BJ (cell line): ENCODE data around the gene GPER1. TPM values are rescaled to one million over a fixed set of nuclear protein-coding genes. Genes with fewer than 3 reads are reported as not detected.

Experiments used
- CTCF ChIA-PET: fragments of 350-600 bp; formaldehyde crosslinking; extraction: SDS; loops from one replicate; lab custom pipeline; 2021; ENCODE audit warnings: antibody characterized with exemption, inconsistent platforms; lab: Yijun Ruan, JAX
- POLR2A ChIA-PET: fragments of 300-600 bp; sonication (Branson Sonifier 250); formaldehyde crosslinking; extraction: SDS; loops from one replicate; lab custom pipeline; 2021; ENCODE audit warnings: antibody characterized with exemption; lab: Charles Lee
- DNase-seq: peaks from one replicate; pipeline ENCODE4 v3.0.0-alpha.2; 2011; ENCODE audit warnings: low read depth
- H3K27me3 ChIP-seq: 2 replicates; pipeline ENCODE4 v1.6.0; 2011; ENCODE audit warnings: low read length; ENCODE audit not compliant: control insufficient read depth, insufficient read depth
- H3K36me3 ChIP-seq: 2 replicates; pipeline ENCODE4 v1.5.1; 2011; ENCODE audit warnings: low read length; ENCODE audit not compliant: control insufficient read depth, insufficient read depth
- H3K4me3 ChIP-seq: 2 replicates; pipeline ENCODE4 v1.5.1; 2011; ENCODE audit warnings: low read depth, mild to moderate bottlenecking, control low read depth, low read length
- polyA plus RNA-seq: library from polyadenylated mRNA; depleted of rRNA; stranded (reverse); fragments of >200 nt; gene quantifications from 2 replicates; pipeline ENCODE4 v1.2.3, GENCODE V29; 2011
- TF ChIP-seq, protein P1 (sequence below): IDR thresholded peaks from 2 replicates; pipeline ENCODE4 v1.5.1; 2011; ENCODE audit warnings: low read depth, mild to moderate bottlenecking, control low read depth, inconsistent platforms, low read length, moderate library complexity; ENCODE audit not compliant: insufficient read depth

Gene GPER1
- polyA plus RNA-seq, 1 experiment = 3.1 TPM

DNA sequence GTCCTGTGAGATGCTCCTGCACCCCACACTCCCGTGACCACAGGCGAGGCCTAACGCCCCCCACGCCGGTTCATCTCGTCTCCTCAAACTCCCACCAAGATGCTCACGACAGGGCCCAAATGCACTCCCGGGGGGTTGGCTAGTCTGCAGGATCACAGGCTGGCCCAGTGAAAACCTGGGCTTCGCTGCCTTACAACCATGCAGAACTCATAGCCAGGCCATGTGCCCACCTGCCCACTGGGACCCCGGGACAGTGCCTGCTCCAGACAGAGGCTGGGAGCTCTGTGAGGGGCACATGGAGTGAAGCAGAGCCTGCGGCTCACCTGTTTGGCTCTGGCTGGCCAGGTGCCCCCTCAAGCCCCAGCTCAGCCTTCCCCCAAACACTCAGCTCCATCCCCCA, 9.4 kb upstream of the GPER1 start:
- CTCF ChIA-PET = interaction anchor here (0.8 to 6.0 kb wide), 5 partner anchors 9 to 100 kb away, joined by 3 to 38 read pairs (median 4); partner anchors contain the start of gene GPER1
- H3K36me3 ChIP-seq = no peaks in the 10 kb centered on the region
- POLR2A ChIA-PET = no interaction called here
- no peak overlapping the region for H3K4me3 ChIP-seq
- DNase-seq = no peak
- no peaks in the 10 kb centered on the region for H3K27me3 ChIP-seq
- TF ChIP-seq, protein P1, sequence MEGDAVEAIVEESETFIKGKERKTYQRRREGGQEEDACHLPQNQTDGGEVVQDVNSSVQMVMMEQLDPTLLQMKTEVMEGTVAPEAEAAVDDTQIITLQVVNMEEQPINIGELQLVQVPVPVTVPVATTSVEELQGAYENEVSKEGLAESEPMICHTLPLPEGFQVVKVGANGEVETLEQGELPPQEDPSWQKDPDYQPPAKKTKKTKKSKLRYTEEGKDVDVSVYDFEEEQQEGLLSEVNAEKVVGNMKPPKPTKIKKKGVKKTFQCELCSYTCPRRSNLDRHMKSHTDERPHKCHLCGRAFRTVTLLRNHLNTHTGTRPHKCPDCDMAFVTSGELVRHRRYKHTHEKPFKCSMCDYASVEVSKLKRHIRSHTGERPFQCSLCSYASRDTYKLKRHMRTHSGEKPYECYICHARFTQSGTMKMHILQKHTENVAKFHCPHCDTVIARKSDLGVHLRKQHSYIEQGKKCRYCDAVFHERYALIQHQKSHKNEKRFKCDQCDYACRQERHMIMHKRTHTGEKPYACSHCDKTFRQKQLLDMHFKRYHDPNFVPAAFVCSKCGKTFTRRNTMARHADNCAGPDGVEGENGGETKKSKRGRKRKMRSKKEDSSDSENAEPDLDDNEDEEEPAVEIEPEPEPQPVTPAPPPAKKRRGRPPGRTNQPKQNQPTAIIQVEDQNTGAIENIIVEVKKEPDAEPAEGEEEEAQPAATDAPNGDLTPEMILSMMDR = no peak

DNA sequence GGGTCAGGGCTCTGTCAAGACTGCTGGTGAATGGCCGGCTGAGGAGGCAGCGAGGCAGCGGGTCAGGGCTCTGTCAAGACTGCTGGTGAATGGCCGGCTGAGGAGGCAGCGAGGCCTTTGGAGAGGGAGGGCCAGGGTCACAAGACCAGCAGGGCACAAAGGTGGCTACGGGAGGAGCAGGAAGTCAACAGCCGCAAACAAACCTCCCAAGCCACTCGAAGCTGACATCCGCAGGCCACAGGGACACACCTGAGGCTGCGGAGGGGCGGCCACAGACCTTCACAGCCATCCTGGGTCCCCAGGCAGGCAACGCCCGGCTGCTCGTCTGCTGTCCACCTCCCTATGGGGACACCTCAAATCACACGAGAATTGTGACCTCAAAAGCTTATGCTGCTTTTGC, 8.9 kb upstream of the GPER1 start:
- ChIA-PET CTCF (interaction anchor here (0.8 to 6.0 kb wide), 5 partner anchors 9 to 101 kb away, joined by 3 to 38 read pairs (median 4); partner anchors contain the start of gene GPER1), POLR2A (no interaction called here)
- DNase-seq = no peak
- Histone ChIP-seq H3K36me3 (no peaks in the 10 kb centered on the region), H3K4me3 (no peak overlapping the region), H3K27me3 (no peaks in the 10 kb centered on the region)
- TF ChIP-seq, protein P1 = no peak

DNA sequence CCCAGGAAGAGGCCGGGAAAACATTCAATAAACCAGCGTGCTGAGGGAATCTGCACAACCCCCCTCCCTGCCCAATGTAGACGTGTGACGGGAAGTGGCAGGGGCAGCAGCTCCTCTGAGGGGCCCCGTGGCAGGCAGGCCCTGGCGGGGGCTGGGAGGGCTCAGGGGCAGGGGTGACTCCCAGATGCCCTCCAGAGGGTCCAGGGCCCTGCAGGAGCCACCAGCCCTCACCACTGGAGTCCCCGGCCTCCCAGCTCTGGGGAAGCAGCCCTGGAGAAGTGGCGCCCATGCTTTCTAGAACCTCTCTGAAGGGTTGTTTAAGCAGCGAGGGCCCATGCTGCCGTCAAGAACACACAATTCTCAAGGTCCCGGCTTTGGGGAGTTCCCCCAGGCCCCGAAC, 8.4 kb upstream of the GPER1 start:
- TF ChIP-seq, protein P1 = no peak
- no peaks in the 10 kb centered on the region for H3K27me3 ChIP-seq
- H3K36me3 ChIP-seq = no peaks in the 10 kb centered on the region
- ChIA-PET CTCF (interaction anchor here (0.8 to 6.0 kb wide), 5 partner anchors 8 to 101 kb away, joined by 3 to 38 read pairs (median 4); partner anchors contain the start of gene GPER1), POLR2A (no interaction called here)
- no peak for DNase-seq
- H3K4me3 ChIP-seq = no peak overlapping the region

DNA sequence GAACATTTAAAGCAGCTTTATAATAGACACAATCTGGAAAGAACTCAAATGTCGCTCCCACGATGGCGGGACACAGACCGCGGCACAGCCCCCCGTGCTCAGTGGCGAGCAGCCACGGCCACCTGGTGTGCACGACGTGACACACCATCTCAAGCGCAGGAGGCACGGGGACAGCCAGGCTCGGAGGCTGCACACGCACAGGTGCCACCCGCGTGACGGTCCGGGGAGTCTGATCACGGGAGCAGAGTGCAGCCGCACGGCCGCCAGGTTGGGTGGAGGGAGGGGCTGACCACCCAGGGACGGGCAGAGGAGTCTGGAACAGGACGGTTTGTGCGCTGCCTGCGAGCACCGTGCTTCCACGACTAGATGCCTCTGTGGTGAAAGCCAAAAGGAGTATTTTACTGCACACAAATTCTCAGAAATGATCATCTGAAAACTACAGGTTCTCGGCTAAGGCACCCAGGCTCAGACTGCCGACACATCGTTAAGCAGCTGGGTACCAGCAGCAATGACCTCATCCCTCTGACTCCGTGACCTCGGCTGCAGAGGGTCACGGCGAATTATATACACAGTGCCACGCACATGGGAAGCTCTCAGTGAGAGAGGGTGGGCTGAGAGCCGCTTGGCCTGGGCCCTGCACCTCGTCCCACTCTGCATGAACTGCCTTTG, 7.5 kb upstream of the GPER1 start:
- ChIA-PET POLR2A (no interaction called here), CTCF (interaction anchor here (1.2 to 6.0 kb wide), 5 partner anchors 9 to 95 kb away, joined by 4 to 38 read pairs (median 11); no protein-coding TSS in a partner anchor)
- no peaks in the 10 kb centered on the region for H3K36me3 ChIP-seq
- H3K4me3 ChIP-seq = no peak overlapping the region
- TF ChIP-seq, protein P1 = no peak
- no peaks in the 10 kb centered on the region for H3K27me3 ChIP-seq
- no peak for DNase-seq

DNA sequence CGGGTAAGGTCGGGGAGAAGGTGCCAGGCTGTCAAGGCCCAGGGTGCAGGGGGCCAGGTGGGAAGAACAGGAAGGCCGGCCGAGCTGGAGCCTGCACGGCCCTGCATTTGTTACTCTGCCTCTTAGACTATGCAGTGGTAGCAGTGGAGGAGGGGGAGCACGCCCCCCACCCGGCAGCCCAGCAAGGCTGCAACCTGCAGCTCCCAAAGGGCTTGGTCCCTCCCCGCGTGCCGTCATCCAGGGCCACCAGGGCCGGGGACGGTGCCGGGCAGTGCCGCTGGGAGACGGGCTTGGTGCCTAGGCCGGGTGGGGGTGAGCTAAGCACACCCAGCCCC, 7.0 kb upstream of the GPER1 start:
- Histone ChIP-seq H3K36me3 (no peaks in the 10 kb centered on the region), H3K4me3 (no peak overlapping the region), H3K27me3 (no peaks in the 10 kb centered on the region)
- TF ChIP-seq, protein P1 = no peak
- POLR2A ChIA-PET = no interaction called here
- CTCF ChIA-PET = interaction anchor here (0.6 to 3.6 kb wide), 4 partner anchors 9 to 110 kb away, joined by 3 to 18 read pairs (median 8); no protein-coding TSS in a partner anchor
- no peak for DNase-seq
